Kidney (tissue), 14 donors: Measurements from ENCODE around the gene ZGRF1. TPM values are rescaled to one million over a fixed set of nuclear protein-coding genes. Genes with fewer than 3 reads are reported as not detected.

ENCODE experiments used
- DNase-seq, 5 donors: peaks; one replicate each; pipeline ENCODE4 v3.0.0-alpha.2; 2013 to 2020
- FAIRE-seq: peaks from 2 replicates; lab custom pipeline; 2012; peaks lifted over from hg19 to GRCh38; lab: Jason Lieb, UNC
- H3K27ac ChIP-seq, 2 donors: one replicate each; pipeline ENCODE4 v1.7.0; 2013; ENCODE audit warnings: low read depth in 2 of 2, low read length in 2 of 2, inconsistent platforms in 1 of 2
- H3K27me3 ChIP-seq: one replicate; pipeline ENCODE4 v1.7.1; 2013; ENCODE audit warnings: low read length, inconsistent platforms; ENCODE audit not compliant: control insufficient read depth, insufficient read depth
- H3K36me3 ChIP-seq, 3 donors: one replicate each; pipeline versions ENCODE4 v1.7.0 to v1.7.1; 2013; ENCODE audit warnings: low read length in 3 of 3, control low read depth in 1 of 3, inconsistent platforms in 1 of 3; ENCODE audit not compliant: insufficient read depth in 3 of 3, control insufficient read depth in 2 of 3
- H3K4me1 ChIP-seq, 3 donors: one replicate each; pipeline versions ENCODE4 v1.7.0 to v1.7.1; 2013; ENCODE audit warnings: low read length in 3 of 3, inconsistent platforms in 1 of 3, low read depth in 1 of 3; ENCODE audit not compliant: control insufficient read depth in 2 of 3, insufficient read depth in 2 of 3
- H3K4me3 ChIP-seq, 3 donors: one replicate each; pipeline versions ENCODE4 v1.7.0 to v1.8.1; 2013; ENCODE audit warnings: low read length in 3 of 3, control low read depth in 1 of 3, inconsistent platforms in 1 of 3
- H3K9ac ChIP-seq, 3 donors: one replicate each; pipeline versions ENCODE4 v1.7.0 to v1.7.1; 2013; ENCODE audit warnings: low read length in 3 of 3, control low read depth in 1 of 3, inconsistent platforms in 1 of 3
- H3K9me3 ChIP-seq, 3 donors: one replicate each; pipeline versions ENCODE4 v1.7.0 to v1.7.1; 2013; ENCODE audit warnings: low read length in 3 of 3, control low read depth in 1 of 3, inconsistent platforms in 1 of 3; ENCODE audit not compliant: control insufficient read depth in 2 of 3, insufficient read depth in 1 of 3
- CTCF ChIP-seq: IDR thresholded peaks from 3 replicates; pipeline ENCODE4 v1.5.1; 2012; ENCODE audit warnings: mild to moderate bottlenecking, moderate library complexity, borderline replicate concordance; ENCODE audit not compliant: insufficient read depth; ENCODE audit errors: extremely low read depth
- intact Hi-C: fragments of 100-400 bp; cut with DNase I; formaldehyde crosslinking; loops from one replicate; pipeline ENCODE4 v1.11.1; 2022
- polyA plus RNA-seq: library from polyadenylated mRNA; stranded (reverse); fragments of 350-450 nt; fragmentation: Illumina TruSeq; extraction: RNeasy Lipid Tissue Mini Kit (QIAGEN cat#74804); gene quantifications from one replicate; pipeline ENCODE4 v1.2.3, GENCODE V29; 2014; ENCODE audit warnings: low read depth, low replicate concordance; ENCODE audit not compliant: insufficient read depth
- total RNA-seq: library from RNA; stranded (reverse); fragmentation: NEBNext Ultra II Directional; extraction: Animal tissue kit (Norgen Biotek cat#: 25700); gene quantifications from one replicate; pipeline ENCODE4 v1.2.1, GENCODE V29; 2021
- donor health status: control.
- donor health status: control.
- donor health status: control.
- donor health status: control.
- donor health status: control.
- donor health status: DM: yes; HTN: yes; CAD: no.
- donor health status: Normal renal cell carcinoma (clear cell type).

Gene ZGRF1
- total and polyA plus RNA-seq, 2 donors from 2014 or later: 0.73 to 3.6 TPM

DNA sequence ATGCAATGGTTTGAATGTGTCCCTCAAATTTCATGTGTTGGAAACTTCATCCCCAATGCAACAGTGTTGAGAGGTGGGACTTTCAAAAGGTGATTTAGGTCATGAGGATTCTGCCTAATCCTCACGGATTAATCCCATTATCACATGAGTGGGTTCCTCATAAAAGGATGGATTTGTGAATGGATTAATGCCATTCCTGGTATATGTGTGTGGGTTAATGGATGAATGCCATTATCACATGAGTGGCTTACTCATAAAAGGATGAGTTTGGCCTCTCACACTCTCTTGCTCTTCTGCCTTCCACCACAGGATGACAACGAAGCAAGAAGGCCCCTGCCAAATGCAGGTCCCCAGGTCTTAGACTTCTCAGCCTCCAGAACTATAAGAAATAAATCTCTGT is 90.2 kb downstream of the ZGRF1 start:
- no peak for TF ChIP-seq CTCF
- no peak overlapping the region for H3K27ac ChIP-seq
- no peak overlapping the region for H3K4me3 ChIP-seq
- DNase-seq (no peak), FAIRE-seq (no peak)
- H3K4me1 ChIP-seq: no peaks in the 10 kb centered on the region
- H3K9me3 ChIP-seq: no peaks in the 10 kb centered on the region
- no peak overlapping the region for H3K9ac ChIP-seq
- H3K27me3 ChIP-seq: no peaks in the 10 kb centered on the region
- H3K36me3 ChIP-seq: no peaks in the 10 kb centered on the region
- intact Hi-C loops: no loop called here

DNA sequence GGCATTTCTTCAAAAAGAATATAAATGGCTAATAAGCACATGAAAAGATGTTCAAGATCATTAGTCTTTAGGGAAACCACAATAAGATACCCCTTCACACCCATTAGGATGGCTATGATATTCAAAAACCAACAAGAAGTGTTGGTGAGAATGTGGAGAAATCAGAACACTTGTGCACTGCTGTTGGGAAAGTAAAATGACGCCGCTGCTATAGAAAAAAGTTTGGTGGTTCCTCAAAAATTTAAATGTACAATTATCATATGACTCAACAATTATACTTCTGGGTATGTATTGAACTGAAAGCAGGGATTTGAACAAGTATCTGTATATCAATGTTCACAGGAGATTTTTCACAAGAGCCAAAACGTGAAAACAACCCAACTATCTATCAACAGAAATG is 91.4 kb downstream of the ZGRF1 start:
- Histone ChIP-seq H3K27ac (no peak overlapping the region), H3K27me3 (no peaks in the 10 kb centered on the region), H3K9ac (no peak overlapping the region), H3K4me1 (no peaks in the 10 kb centered on the region), H3K9me3 (no peaks in the 10 kb centered on the region), H3K4me3 (no peak overlapping the region), H3K36me3 (no peaks in the 10 kb centered on the region)
- intact Hi-C loops: no loop called here
- FAIRE-seq (no peak), DNase-seq (no peak)
- no peak for TF ChIP-seq CTCF

DNA sequence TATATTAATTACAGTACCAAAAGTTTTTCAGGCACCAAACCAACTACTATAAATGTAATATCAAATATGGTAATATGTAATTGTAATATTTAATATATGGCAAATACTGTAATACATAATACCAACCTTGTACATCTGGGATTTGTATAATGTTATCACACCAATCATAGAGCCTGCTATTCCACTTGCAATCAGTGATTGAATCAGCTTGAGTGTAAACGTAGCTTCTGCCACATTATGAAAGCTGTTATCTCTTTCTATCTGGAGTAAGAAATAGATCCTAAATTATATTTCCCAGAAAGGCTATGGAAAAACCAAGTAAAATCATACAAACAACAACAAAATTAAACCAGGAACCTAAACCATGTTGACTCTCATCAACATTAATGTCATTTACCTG is 96.0 kb downstream of the ZGRF1 start:
- no peaks in the 10 kb centered on the region for H3K9me3 ChIP-seq
- intact Hi-C loops: no loop called here
- H3K27me3 ChIP-seq: no peaks in the 10 kb centered on the region
- FAIRE-seq: no peak
- H3K9ac ChIP-seq: no peak overlapping the region
- DNase-seq: no peak
- no peaks in the 10 kb centered on the region for H3K4me1 ChIP-seq
- TF ChIP-seq CTCF: no peak
- H3K27ac ChIP-seq: no peak overlapping the region
- no peaks in the 10 kb centered on the region for H3K36me3 ChIP-seq
- no peak overlapping the region for H3K4me3 ChIP-seq

- DNase-seq: no peak
- no peak overlapping the region for H3K9ac ChIP-seq
- FAIRE-seq: no peak
- no peaks in the 10 kb centered on the region for H3K4me1 ChIP-seq
- H3K27me3 ChIP-seq: no peaks in the 10 kb centered on the region
- no peak for TF ChIP-seq CTCF
- intact Hi-C loops: no loop called here
- no peak overlapping the region for H3K27ac ChIP-seq
- H3K4me3 ChIP-seq: no peak overlapping the region
- no peaks in the 10 kb centered on the region for H3K9me3 ChIP-seq
- H3K36me3 ChIP-seq: no peaks in the 10 kb centered on the region
These were observed 100.6 kb downstream of the ZGRF1 start for GRCh38 chr4:112536123-112536522.
